H9 (cell line): Measurements from ENCODE around the gene CHCHD6. TPM values are rescaled to one million over a fixed set of nuclear protein-coding genes. Genes with fewer than 3 reads are reported as not detected.

ENCODE experiments used
- DNase-seq: peaks from one replicate; pipeline ENCODE4 v3.0.0-alpha.2; 2017
- H2AFZ ChIP-seq: one replicate; pipeline ENCODE4 v1.6.1; 2013; ENCODE audit warnings: mild to moderate bottlenecking, low read length, control low read depth, moderate library complexity
- H2AK5ac ChIP-seq: 2 replicates; pipeline ENCODE4 v1.6.1; 2013; ENCODE audit warnings: low read length, control low read depth, mixed read lengths; ENCODE audit not compliant: insufficient read length
- H2BK120ac ChIP-seq: one replicate; pipeline ENCODE4 v1.6.1; 2013; ENCODE audit warnings: low read depth, mild to moderate bottlenecking, low read length, control low read depth, inconsistent platforms; ENCODE audit not compliant: poor library complexity, severe bottlenecking
- H2BK12ac ChIP-seq: 2 replicates; pipeline ENCODE4 v1.6.1; 2013; ENCODE audit warnings: low read length, control low read depth, mixed read lengths, low read depth; ENCODE audit not compliant: insufficient read length
- H2BK15ac ChIP-seq: 2 replicates; pipeline ENCODE4 v1.6.1; 2013; ENCODE audit warnings: low read depth, low read length, control low read depth
- H2BK20ac ChIP-seq: one replicate; pipeline ENCODE4 v1.6.1; 2013; ENCODE audit warnings: low read depth, mild to moderate bottlenecking, low read length, control low read depth, inconsistent platforms; ENCODE audit not compliant: poor library complexity, severe bottlenecking
- H2BK5ac ChIP-seq: 2 replicates; pipeline ENCODE4 v1.6.1; 2013; ENCODE audit warnings: low read length, control low read depth, mixed read lengths; ENCODE audit not compliant: insufficient read length
- H3K14ac ChIP-seq: 2 replicates; pipeline ENCODE4 v1.6.1; 2013; ENCODE audit warnings: low read length, control low read depth; ENCODE audit not compliant: insufficient read depth
- H3K18ac ChIP-seq: 2 replicates; pipeline ENCODE4 v1.6.1; 2013; ENCODE audit warnings: low read depth, mild to moderate bottlenecking, mixed read lengths, low read length, control low read depth; ENCODE audit not compliant: insufficient read length
- H3K23ac ChIP-seq: 2 replicates; pipeline ENCODE4 v1.6.1; 2013; ENCODE audit warnings: low read length, control low read depth, mixed read lengths, low read depth; ENCODE audit not compliant: insufficient read length
- H3K23me2 ChIP-seq: 2 replicates; pipeline ENCODE4 v1.6.1; 2013; ENCODE audit warnings: low read depth, mild to moderate bottlenecking, mixed read lengths, low read length, control low read depth; ENCODE audit not compliant: insufficient read length, poor library complexity, severe bottlenecking
- H3K27ac ChIP-seq: 2 replicates; pipeline ENCODE4 v1.5.1; 2013; ENCODE audit warnings: low read length, control low read depth, mixed read lengths, low read depth; ENCODE audit not compliant: insufficient read length
- H3K27me3 ChIP-seq: 2 replicates; pipeline ENCODE4 v1.6.1; 2013; ENCODE audit warnings: low read length, control low read depth, inconsistent platforms; ENCODE audit not compliant: insufficient read depth
- H3K4ac ChIP-seq: 2 replicates; pipeline ENCODE4 v1.6.1; 2013; ENCODE audit warnings: low read depth, mild to moderate bottlenecking, control low read depth, inconsistent platforms, low read length, moderate library complexity
- H3K4me1 ChIP-seq: 2 replicates; pipeline ENCODE4 v1.6.1; 2013; ENCODE audit warnings: low read length, control low read depth, inconsistent platforms; ENCODE audit not compliant: insufficient read depth
- H3K4me2 ChIP-seq: 2 replicates; pipeline ENCODE4 v1.6.1; 2013; ENCODE audit warnings: low read length, control low read depth, mixed read lengths; ENCODE audit not compliant: insufficient read length, insufficient read depth
- H3K56ac ChIP-seq: 2 replicates; pipeline ENCODE4 v1.6.1; 2013; ENCODE audit warnings: low read depth, mild to moderate bottlenecking, mixed read lengths, low read length, control low read depth; ENCODE audit not compliant: insufficient read length
- H3K79me1 ChIP-seq: 2 replicates; pipeline ENCODE4 v1.6.1; 2013; ENCODE audit warnings: low read depth, mild to moderate bottlenecking, moderate library complexity, low read length, control low read depth, inconsistent platforms; ENCODE audit not compliant: insufficient read depth, poor library complexity, severe bottlenecking
- H3K79me2 ChIP-seq: 2 replicates; pipeline ENCODE4 v1.6.1; 2013; ENCODE audit warnings: low read length, control low read depth, inconsistent platforms; ENCODE audit not compliant: insufficient read depth
- H3K9ac ChIP-seq: 2 replicates; pipeline ENCODE4 v1.6.1; 2013; ENCODE audit warnings: low read length, control low read depth, mixed read lengths; ENCODE audit not compliant: insufficient read length; ENCODE audit errors: extremely low read depth
- H3K9me3 ChIP-seq: one replicate; pipeline ENCODE4 v1.6.1; 2013; ENCODE audit warnings: low read depth, low read length, inconsistent platforms; ENCODE audit not compliant: control insufficient read depth
- H3T11ph ChIP-seq: one replicate; pipeline ENCODE4 v1.6.1; 2013; ENCODE audit warnings: mild to moderate bottlenecking, low read length, control low read depth, inconsistent platforms
- H4K20me1 ChIP-seq: one replicate; pipeline ENCODE4 v1.6.1; 2013; ENCODE audit not compliant: control insufficient read depth, insufficient read length, insufficient read depth
- H4K5ac ChIP-seq: 2 replicates; pipeline ENCODE4 v1.6.1; 2013; ENCODE audit warnings: low read depth, mild to moderate bottlenecking, mixed read lengths, low read length, control low read depth; ENCODE audit not compliant: insufficient read length
- H4K8ac ChIP-seq: replicated peaks from 2 replicates; pipeline ENCODE4 v1.6.1; 2013; ENCODE audit warnings: low read length, control low read depth, mixed read lengths, low read depth; ENCODE audit not compliant: insufficient read length
- H4K91ac ChIP-seq: 2 replicates; pipeline ENCODE4 v1.6.1; 2013; ENCODE audit warnings: low read depth, mild to moderate bottlenecking, moderate library complexity, mixed read lengths, low read length, control low read depth; ENCODE audit not compliant: insufficient read length
- H3K27ac Mint-ChIP-seq, 3 experiments: 2 replicates in 2 of 3; 3 replicates in 1 of 3; pipeline ENCODE4 v1.8.0; 2020 to 2021; ENCODE audit warnings: mixed read lengths in 3 of 3, mild to moderate bottlenecking in 1 of 3, moderate library complexity in 1 of 3
- H3K27me3 Mint-ChIP-seq: 2 replicates; pipeline ENCODE4 v1.8.0; 2021; ENCODE audit warnings: low read depth, mild to moderate bottlenecking, moderate library complexity, mixed read lengths
- H3K36me3 Mint-ChIP-seq, 3 experiments: 2 replicates in 2 of 3; 3 replicates in 1 of 3; pipeline ENCODE4 v1.8.0; 2020 to 2021; ENCODE audit warnings: low read depth in 3 of 3, mixed read lengths in 3 of 3; ENCODE audit not compliant: insufficient read depth in 1 of 3
- H3K4me1 Mint-ChIP-seq, 2 experiments: 2 replicates each; pipeline ENCODE4 v1.8.0; 2020; ENCODE audit warnings: mixed read lengths in 2 of 2
- H3K4me3 Mint-ChIP-seq, 2 experiments: 2 replicates in 1 of 2; 3 replicates in 1 of 2; pipeline ENCODE4 v1.8.0; 2020 to 2021; ENCODE audit warnings: mild to moderate bottlenecking in 2 of 2, mixed read lengths in 2 of 2, moderate library complexity in 1 of 2
- H3K9me3 Mint-ChIP-seq, 2 experiments: 2 replicates in 1 of 2; 3 replicates in 1 of 2; pipeline ENCODE4 v1.8.0; 2020; ENCODE audit warnings: mild to moderate bottlenecking in 2 of 2, mixed read lengths in 2 of 2, moderate library complexity in 1 of 2
- CTCF ChIP-seq: fragments of 200-600 bp; sonication (generic); conservative IDR thresholded peaks from 3 replicates; pipeline ENCODE4 v1.8.0; 2021; ENCODE audit warnings: antibody characterized with exemption, mild to moderate bottlenecking
- WGBS: extraction: QIAGEN DNeasy Blood & Tissue Kit; methylation state at CpG from one replicate; pipeline ENCODE4 v1.1.7; 2013; ENCODE audit warnings: missing lambda C conversion rate, low lambda C conversion rate, mixed read lengths; ENCODE audit not compliant: insufficient read length; ENCODE audit errors: extremely low coverage; 5-methylcytosine and 5-hydroxymethylcytosine counted together
- total RNA-seq: library from RNA; stranded (reverse); gene quantifications from 2 replicates; pipeline ENCODE4 v1.2.1, GENCODE V29; 2021

Gene CHCHD6
- total RNA-seq, 1 experiment from 2014 or later = 34.2 TPM

GRCh38 chr3:126927846-126928245 lies 223.8 kb downstream of the CHCHD6 start:
- Histone ChIP-seq H3K18ac (no peak overlapping the region), H2AFZ (no peak overlapping the region), H2BK5ac (no peak overlapping the region), H3K56ac (no peak overlapping the region), H4K91ac (no peak overlapping the region), H2BK20ac (no peak overlapping the region), H3K79me2 (no peaks in the 10 kb centered on the region), H3K79me1 (no peaks in the 10 kb centered on the region), H3K4ac (no peak overlapping the region), H4K20me1 (no peaks in the 10 kb centered on the region), H3K27me3 (no peaks in the 10 kb centered on the region), H3K23me2 (no peaks in the 10 kb centered on the region), H3K27ac (no peak overlapping the region), H3K9ac (no peak overlapping the region), H4K5ac (no peak overlapping the region), H3K9me3 (no peaks in the 10 kb centered on the region), H2BK15ac (no peak overlapping the region), H3K4me1 (no peaks in the 10 kb centered on the region), H3T11ph (no peak overlapping the region), H4K8ac (no peak overlapping the region), H2BK120ac (no peak overlapping the region), H2AK5ac (no peak overlapping the region), H3K14ac (no peak overlapping the region), H3K23ac (no peak overlapping the region), H3K4me2 (no peak overlapping the region), H2BK12ac (no peak overlapping the region)
- Mint-ChIP-seq H3K9me3 (no peaks in the 10 kb centered on the region), H3K27ac (no peak overlapping the region), H3K4me1 (peaks cover 0 to 5% of the 10 kb centered on the region in 2 experiments; a peak in 1 of 4 replicates), H3K27me3 (no peaks in the 10 kb centered on the region), H3K4me3 (no peak overlapping the region), H3K36me3 (no peaks in the 10 kb centered on the region)
- TF ChIP-seq CTCF = 0 out of 3 replicates have a peak, but pooled peaks have one; percentile 30
- DNase-seq = no peak
- no CpG with 5 or more reads among the region's 6 CpGs for WGBS
